ENCODE results near the gene ADAMTS18.

Gene ADAMTS18

DNA sequence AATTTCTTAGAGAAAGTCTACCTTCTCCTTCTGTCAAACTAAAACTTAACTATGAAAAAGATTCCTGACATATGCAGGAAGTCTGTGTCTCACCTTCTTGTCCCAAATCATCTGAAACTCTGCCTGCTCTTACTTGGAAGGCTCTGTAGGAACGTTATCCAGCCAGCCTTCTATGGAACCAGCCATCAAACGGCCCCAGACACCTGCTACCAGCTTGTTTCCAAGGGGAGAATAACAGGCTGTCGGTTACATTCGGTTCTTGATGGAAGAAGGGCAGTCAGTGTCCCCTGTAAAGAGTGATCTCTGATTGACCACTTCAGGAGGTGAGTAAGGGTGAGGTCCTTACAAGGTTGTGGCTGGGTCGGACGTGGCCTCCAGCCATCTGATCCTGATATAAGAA lies 1.7 kb downstream of the ADAMTS18 start:
- no peak for DNase-seq

DNA sequence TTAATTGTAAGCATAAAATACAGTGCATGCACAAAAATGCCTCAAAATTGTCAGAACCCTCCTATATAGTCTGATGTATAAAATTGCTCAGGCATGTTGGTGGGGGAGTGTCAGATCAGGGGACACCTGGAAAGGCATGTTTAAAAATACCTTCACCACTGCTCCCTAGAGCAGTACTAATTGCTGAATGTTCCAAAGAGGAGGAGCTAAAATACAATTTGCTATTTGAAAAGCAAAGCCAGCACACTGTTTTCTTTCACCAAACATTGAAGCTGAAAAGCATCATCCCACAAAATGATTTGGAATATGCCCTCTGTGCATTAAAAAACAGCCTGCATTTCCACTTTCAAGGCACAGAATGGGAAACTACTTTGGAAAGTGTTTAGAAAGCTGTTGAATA lies 2.6 kb downstream of the ADAMTS18 start:
- DNase-seq = no peak

DNA sequence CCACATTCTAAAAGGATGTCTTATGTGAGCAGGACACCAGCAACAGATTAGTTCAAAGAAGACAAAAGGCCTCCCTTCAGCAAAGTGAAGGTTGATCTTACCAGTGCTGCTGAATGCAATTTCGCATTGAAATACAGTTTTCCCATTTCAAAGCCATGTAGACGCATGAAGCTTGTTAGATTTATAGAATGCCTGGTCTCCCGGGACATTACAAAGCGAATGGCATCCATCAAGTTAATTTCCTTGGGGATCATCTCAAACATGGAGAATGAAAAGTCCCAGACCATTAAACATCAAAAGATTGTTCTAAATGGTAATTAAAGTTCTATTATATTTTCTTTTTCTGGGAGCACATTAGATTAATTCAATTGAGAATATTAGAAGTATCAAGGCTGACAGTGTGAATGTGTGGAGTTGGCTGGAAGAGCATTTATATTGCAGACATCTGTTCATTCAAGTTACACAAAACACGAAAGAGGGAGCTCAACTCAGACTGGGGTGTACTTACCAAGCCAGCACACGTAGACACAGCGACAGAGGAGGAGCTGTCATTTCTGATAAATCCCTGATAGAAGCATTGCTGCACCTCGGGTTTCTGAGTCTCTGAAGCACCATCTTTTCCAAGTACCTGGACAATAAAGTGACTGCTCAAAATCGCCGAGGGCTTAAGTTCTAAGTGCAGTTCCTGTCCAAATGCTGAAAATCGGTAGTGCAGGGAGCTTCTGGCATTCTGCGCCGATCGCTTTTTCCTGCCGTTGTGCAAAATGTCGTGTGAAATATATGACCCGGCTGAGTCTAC lies 3.8 kb downstream of the ADAMTS18 start:
- DNase-seq = no peak

DNA sequence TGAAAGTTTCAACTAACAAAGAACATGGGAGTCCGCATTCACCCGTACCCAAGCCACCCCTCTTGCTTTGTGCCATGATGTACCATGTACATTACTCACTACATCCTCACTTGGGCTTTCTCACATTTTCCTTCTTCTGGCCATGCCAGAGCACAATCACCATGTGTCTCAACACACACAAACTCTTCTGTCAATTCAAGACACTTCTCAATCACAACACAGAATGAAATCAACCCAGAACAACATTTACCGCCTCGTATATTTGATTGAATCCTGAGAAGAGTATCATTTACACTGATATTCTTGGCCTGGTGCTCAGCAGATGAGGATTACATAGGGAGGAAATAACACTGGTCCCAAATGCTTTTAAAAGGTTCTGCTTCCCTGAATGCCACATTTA lies 4.5 kb downstream of the ADAMTS18 start:
- DNase-seq = no peak

DNA sequence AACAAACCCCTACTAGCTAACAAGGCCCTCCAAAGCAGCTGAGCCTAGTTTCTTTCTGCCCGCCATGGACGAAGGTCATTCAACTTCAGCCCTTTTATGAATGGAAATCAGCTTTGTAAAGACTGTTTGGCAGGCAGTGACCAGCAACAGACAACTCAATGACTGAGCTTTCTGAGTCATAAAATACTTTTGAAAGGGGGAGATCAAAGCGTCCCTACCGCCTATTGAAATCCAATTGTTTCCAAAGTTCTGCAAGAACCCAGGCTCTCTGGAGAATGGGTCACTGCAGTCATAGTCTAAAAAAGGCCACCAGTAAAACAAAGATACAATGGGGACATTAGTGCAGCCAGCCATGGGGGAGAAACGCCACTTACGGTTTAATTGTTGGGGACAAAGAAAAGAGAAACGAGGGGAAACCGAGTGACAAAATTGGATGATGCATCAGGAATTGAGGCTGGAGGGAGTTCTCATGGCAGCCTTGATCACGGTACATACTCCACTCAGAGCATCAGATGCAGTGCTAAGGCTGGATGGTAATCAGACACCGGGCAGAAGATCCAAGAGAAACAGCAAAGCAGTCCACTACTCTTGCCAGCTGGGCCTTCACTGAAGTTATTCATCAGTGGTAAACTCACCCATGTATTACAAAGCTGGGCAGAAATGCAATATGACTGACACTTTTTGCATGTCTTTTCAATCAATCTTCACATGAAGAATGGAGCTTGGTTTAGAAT lies 9.8 kb downstream of the ADAMTS18 start:
- DNase-seq = no peak

DNA sequence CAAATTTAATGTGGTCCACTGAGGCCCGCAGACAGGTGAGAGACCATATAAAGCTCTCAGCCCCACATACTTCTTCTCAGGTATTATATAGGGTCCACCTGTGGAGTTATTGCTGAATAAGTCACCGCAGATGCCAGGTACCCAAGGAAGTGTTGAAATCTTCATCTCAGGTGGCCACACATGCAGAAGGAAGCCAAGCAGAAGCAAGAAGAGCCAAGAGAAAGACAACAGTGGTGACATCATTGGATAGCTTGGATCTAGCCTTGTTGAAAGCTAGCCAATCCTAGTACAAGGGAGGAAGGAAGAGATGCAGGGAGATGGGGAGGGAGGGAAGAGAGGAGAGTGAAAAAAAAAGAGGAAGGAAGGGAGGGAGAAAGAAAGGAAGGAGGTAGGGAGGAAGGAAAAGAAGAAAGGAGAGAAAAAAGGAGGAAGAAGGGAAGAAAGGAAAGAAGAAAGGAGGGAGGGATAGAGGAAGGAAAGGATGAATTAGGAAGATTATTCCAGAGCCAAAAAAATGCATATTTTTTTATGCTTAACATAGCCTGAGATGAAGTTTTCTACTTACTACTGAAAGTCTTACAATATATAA lies 12.5 kb downstream of the ADAMTS18 start:
- DNase-seq = no peak

DNA sequence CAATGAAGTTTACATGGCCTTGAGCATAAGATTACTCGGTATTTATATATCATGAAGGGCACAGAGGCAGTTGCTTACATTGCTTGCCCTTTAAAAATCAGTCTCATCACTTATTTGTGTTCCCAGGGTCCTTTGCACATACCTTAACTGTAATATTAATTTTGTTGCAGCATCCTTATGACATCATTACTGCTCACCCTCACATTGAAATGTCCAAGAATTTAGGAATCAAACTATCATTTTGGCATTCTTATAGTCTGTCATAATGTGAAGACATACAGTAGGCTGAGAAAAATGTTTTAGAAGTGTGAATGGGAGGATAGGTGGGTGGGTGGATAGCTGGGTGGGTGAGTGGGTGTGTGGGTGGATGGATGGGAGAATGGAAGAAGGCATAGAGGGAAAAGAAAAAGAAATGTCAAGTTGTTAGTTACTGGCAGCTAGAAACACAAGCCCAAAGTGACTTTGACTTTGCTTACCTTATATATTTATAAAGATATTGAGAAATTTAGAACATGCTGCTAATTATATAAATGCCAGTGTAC lies 17.8 kb downstream of the ADAMTS18 start:
- DNase-seq = no peak

DNA sequence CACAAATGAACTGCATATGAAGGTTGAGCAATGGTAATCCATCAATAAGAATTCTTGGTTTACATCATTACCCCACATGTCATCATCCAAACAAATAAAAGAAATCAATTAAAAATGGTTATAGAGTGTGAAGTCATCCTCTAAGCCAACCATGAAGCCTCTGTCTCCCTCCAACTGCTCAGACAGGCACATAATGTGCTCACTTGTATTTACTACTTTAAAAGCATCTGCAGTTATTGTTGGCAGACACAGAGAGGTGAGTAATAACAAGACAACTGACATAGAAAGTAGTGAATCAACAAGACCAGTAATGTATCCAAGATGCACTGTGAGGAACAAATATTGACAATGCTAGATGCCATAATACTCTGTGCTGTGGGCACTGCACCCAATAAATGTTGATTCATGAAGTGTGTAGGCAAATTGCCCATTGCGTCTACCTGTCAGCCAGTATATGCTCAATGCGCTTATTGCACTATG lies 20.0 kb downstream of the ADAMTS18 start:
- no peak for DNase-seq

DNA sequence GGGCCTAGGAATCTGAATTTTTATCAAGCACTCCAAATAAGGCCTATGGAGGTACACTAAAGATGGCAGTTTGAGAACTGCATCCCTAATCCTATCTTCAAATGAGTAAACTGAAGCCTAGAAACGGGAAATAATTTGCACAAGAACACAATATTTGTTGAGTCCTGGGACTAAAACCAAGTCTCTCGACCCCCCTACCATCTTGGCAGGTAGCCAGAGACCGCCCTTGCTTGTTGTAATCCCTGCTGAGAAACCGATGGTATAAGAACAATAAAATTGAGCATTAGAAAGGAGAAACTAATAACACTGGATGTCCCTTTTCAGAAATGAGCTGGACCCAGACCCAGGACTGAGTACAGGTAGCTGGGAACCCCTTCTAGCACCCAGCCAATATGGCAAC lies 24.4 kb downstream of the ADAMTS18 start:
- no peak for DNase-seq

DNA sequence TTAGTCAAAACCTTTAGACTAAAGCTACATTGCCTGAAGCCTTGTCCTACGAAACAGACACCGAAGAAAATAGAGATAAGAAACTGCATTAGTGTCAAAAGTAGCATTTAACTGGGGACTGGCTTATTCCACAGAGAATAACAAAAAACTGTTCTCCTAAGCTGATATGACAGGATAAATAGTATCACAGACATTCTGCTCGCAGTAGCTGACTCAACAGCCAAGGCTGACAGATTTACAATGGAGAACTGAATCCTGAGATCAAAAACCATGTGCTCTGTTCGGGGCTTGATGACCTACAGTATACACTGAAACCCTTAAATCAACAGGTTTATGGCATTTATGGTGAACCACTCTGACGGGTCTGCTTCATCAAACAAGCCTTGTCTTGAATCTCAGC lies 25.5 kb downstream of the ADAMTS18 start:
- DNase-seq = no peak

DNA sequence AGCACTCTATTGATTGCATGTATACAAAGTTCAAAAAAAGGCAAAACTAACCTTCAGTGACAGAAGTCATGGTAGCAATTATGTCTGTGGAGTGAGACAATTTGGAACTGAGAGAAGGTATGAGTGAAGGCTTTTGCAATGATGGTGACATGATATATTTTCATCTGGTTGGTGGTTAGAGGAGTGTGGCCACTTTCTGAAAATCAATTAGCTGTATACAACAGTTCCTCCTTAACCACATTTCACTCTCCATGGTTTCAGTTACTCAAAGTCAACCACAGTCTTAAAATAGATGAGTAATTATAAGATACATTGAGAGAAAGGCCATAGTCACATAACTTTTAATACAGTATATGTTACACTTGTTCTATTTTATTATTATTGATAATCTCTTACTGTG lies 26.2 kb downstream of the ADAMTS18 start:
- DNase-seq = no peak

DNA sequence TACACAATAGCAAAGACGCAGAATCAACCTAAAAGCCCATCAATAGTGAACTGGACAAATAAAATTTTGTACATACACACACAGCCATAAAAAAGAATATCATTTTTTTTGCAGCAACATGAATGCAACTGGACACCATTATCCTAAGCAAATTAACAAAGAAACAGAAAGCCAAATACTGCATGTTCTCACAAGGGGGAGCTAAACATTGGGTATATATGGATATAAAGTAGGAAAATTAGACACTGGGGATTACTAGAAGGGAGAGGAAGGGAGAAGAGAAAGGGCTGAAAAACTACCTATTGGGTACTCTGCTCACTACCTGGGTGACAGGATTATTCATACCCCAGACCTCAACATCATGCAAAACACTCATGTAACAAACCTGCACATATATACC lies 28.2 kb downstream of the ADAMTS18 start:
- DNase-seq = no peak

DNA sequence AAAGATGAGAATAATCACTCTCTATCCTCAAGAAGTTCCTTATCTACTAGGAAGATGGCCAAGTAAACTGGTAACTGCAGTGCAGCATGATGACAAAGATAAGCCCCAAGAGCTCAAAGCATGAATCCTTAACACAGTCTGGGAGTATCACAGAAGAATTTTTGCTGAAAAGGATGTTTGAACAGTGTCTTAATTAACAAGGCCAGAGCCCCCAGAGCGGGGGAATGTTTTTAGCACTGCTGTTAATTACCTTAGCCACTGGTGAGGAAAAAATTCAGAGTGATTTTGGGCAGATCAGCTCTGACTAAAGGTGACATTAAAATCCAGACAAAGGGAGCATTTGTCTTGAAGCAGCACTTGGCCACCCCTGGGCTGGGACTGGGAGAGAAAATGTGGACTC lies 30.1 kb downstream of the ADAMTS18 start:
- no peak for DNase-seq

DNA sequence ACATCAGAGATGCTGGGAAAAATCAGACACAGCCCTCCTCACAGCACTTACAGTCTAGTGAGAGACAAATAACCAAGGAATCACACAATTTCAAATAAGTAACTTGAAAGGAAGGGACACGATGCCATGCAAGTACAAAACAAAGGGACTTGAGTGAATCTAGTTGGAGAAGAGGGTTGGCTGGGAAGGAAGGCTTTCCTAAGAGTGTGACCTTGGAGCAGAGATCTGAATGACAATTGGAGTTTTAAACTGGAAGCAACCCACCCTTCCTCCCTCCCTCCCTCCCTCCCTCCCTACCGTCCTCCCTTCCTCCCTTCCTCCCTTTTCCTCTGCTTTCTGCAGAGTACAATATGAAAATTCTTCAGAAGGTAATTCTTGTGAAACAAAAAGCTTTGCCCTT lies 31.1 kb downstream of the ADAMTS18 start:
- DNase-seq = no peak

DNA sequence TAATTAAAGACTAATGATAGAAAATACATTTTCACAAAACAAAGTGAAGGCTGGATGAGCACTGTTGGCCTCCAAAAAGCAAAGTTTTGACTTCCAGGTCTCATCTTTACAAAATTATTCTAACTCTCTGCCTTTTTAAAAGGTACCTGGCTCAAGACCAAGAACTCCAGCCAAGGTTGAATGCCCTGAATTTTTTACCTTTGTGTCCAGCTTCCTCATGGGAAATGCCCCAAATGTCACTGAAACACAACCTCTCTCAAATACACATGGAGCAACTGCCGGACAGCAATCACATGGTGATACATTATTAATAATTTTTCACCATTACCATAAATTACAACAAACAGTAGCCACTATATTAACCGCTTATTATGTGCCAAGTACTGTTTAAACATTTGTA lies 32.2 kb downstream of the ADAMTS18 start:
- DNase-seq = no peak

DNA sequence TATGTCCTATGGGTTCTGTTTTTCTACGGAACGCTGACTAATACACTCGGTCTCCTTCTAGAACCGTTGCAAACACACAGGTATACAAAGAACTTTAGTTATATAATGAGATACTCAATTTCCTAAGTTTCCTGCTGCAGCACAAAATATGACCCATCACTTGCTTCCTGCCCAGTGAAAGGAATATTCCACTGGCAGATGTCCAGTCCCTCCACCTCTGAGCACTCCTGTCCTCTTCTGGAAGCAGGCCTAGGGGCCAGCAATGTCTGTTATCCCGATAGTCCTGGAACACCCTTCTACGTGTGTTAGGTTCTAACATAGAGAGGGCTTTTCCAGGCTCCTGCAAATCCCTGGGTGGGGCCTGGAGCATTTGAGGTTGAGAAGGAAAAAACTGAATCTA lies 32.7 kb downstream of the ADAMTS18 start:
- no peak for DNase-seq

DNA sequence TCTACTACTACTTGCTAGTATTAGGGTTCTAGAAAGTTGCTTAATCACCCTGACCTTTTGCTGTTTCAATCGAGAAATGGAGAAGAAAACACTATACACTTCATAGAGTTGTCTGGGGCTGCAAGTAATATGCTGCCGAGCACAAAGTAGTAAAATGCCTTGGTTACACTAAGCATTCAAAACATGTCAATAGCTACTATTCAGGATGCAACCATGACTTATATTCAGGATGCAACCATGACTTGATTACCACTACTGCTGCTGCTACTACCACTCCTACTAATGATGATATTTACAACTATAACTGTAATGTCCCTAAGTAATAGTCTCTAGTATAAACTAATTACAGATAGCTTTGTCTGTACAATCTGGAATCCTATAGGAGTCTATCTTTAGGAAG lies 35.3 kb downstream of the ADAMTS18 start:
- DNase-seq = no peak

DNA sequence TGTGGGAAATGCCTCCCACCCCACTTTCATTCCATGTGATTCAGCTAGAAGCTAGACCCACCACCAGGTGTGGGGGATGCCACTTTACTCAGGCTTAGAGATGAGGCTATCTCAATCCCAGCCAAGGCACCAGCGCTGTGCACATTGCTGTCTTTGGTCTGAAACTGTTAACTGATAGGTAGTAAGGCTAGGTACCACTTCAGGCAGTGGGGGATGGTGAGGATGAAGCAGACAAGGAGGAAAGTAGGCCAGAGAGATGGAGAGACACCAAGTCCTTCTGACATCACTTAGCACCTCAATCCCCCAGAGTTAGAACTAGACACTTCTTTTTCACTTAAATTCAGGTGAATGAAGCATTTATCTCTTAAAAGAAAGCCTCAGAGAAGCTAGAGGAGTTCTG lies 35.8 kb downstream of the ADAMTS18 start:
- no peak for DNase-seq

DNA sequence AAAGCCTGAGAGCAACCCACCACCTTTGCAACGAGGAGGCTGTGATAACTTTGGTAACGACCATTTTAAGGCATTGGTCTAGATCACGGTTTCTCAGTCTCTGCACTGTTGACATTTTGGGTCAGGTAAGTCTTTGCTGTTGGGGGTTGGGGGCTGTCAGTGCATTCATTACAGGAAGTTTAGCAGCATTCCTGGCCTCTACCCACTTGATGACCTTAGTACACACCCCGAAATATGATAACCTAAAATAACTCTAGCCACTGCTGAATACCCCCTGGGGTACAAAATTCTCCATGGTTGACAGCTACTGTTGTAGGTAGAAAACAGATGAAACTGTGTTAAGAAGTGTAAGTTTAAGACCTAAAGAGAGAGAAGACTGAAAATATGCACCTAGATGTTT lies 36.3 kb downstream of the ADAMTS18 start:
- DNase-seq = no peak

DNA sequence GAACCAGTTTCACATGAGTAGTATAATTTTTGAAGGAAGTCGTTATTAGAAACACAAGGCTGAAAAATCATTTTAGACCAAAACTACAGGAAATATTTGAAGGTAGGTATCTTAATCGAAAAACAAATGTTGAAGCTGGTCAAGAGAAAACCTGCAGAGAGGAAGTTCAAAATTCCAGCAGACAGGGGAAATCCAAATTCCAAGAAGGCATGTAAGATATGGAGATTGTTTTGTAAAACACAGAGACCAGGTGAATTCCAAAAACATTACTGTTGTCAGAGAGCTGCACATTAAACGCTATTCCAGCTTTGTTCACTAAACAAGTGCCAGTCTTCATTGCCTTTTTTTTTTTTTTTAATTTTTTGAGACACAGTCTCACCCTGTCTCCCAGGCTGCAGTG lies 38.4 kb downstream of the ADAMTS18 start:
- no peak for DNase-seq

DNA sequence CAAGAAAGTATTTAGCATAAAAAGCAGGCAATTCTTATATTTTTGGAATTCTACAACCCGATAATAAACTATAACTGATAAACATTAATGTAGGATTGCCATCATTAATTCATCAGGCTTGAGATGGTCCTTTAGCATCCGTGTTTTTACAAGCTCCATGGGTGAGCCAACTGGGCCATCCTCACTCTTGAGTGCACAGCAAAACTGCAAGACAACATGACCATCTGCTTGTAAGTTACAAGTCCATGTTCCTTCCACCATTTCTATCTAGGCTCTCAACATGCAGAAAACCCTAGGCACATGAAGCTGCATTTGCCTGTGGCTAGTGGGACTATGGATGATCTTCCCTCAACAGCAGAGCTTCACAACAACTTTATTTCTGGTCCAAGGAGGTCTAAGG lies 40.1 kb downstream of the ADAMTS18 start:
- DNase-seq = no peak

DNA sequence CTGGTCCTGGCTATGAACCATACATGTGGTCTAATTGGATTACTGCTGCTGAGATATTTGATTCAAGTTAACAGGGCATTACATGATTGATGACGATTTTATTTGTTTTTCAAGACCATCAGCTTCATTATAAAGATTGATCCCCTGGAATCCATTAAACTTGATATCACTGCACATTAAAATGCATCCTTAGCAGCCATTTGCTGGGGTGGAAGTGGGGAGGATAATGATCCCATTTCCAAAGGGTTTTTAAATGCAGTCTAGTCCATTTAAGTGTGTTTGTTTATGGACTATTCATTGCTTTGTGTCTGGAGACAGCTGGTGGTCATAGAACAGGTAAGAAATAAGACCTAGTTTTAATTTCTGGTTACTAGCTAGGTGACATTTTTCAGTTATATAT lies 40.9 kb downstream of the ADAMTS18 start:
- no peak for DNase-seq

DNA sequence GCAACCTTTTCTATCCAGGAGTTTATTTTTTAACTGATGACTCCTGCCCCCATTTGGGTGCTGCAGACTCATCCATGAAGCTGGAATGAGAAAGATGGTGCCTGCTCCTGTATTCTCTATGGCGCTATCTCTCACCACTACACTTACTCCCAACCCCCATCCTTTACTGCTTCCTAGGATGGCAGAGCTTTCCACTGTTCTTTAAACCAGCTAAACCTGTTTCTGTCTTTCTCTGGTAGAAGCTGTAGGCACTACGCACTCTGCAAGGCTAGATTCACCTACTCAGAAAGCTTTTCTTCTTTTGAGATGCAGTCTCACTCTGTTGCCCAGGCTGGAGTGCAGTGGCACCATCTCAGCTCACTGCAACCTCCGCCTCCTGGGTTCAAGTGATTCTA lies 47.0 kb downstream of the ADAMTS18 start:
- no peak for DNase-seq

All from NCI-H1105 (cell line).